Testis (tissue), 2 donors: Measurements from ENCODE around the gene ANKRD44.

Experiments
- CTCF ChIP-seq, 3 experiments: fragments of 450-650 bp in 2 of 3; fragments of 200-600 bp in 1 of 3; sonication (generic) in 1 of 3; IDR thresholded peaks; one replicate each; pipeline ENCODE4 v1.5.1; 2016 to 2019; ENCODE audit warnings: antibody characterized with exemption in 3 of 3, mild to moderate bottlenecking in 2 of 3, moderate library complexity in 1 of 3
- POLR2A ChIP-seq: fragments of 450-650 bp; IDR thresholded peaks from one replicate; pipeline ENCODE4 v1.6.1; 2017; ENCODE audit warnings: antibody characterized with exemption, mild to moderate bottlenecking, moderate library complexity

GRCh38 chr2:197324801-197325200 lies 14.2 kb upstream of the ANKRD44 start:
- TF ChIP-seq CTCF (IDR thresholded peaks at IDR 0.05) (no peak), POLR2A (no peak)
